HepG2 (cell line): ENCODE data around the gene RPS10. TPM values are rescaled to one million over a fixed set of nuclear protein-coding genes. Genes with fewer than 3 reads are reported as not detected.

ENCODE experiments used
- EHMT2 ChIP-seq: fragments of 200-600 bp; sonication (generic); IDR thresholded peaks from 2 replicates; pipeline ENCODE4 v1.7.0; 2017; ENCODE audit warnings: antibody characterized with exemption, low read depth, low read length, borderline replicate concordance
- GMEB2 ChIP-seq: IDR thresholded peaks from 2 replicates; pipeline ENCODE4 v1.6.1; 2016; ENCODE audit warnings: missing biosample characterization, missing genetic modification reagents, low read depth
- HMGXB3 ChIP-seq: sonication (generic); formaldehyde crosslinking; IDR thresholded peaks from 2 replicates; pipeline ENCODE4 v1.4.0; 2020; ENCODE audit warnings: missing genetic modification reagents, borderline replicate concordance
- MLX ChIP-seq: IDR thresholded peaks from 2 replicates; pipeline ENCODE4 v1.6.1; 2016
- NR2F1 ChIP-seq, 2 experiments: fragments of 450-650 bp in 1 of 2; formaldehyde crosslinking in 1 of 2; IDR thresholded peaks; 2 replicates each; pipeline versions ENCODE4 v1.5.0 to v1.6.1; 2016 to 2020; ENCODE audit warnings: mild to moderate bottlenecking in 1 of 2, missing compliant biosample characterization in 1 of 2, missing genetic modification reagents in 1 of 2, moderate library complexity in 1 of 2
- NR3C1 ChIP-seq: sonication (generic); formaldehyde crosslinking; IDR thresholded peaks from 2 replicates; pipeline ENCODE4 v1.4.0; 2020; ENCODE audit warnings: missing genetic modification reagents
- SMARCE1 ChIP-seq: fragments of 450-650 bp; IDR thresholded peaks from 2 replicates; pipeline ENCODE4 v1.6.1; 2017; ENCODE audit warnings: borderline replicate concordance
- SNAI1 ChIP-seq: sonication (generic); formaldehyde crosslinking; IDR thresholded peaks from 2 replicates; pipeline ENCODE4 v1.5.0; 2020; ENCODE audit warnings: mild to moderate bottlenecking, missing genetic modification reagents, borderline replicate concordance
- SOX6 ChIP-seq, 2 experiments: fragments of 450-650 bp in 1 of 2; sonication (generic) in 1 of 2; formaldehyde crosslinking in 1 of 2; IDR thresholded peaks; 2 replicates each; pipeline versions ENCODE4 v1.4.0 to v1.6.1; 2017 to 2020; ENCODE audit warnings: antibody characterized with exemption in 1 of 2, mild to moderate bottlenecking in 1 of 2, missing genetic modification reagents in 1 of 2
- STAG1 ChIP-seq: sonication (generic); formaldehyde crosslinking; IDR thresholded peaks from 2 replicates; pipeline ENCODE4 v1.4.0; 2020; ENCODE audit warnings: missing genetic modification reagents
- TFDP1 ChIP-seq: IDR thresholded peaks from 2 replicates; pipeline ENCODE4 v1.6.1; 2016; ENCODE audit warnings: missing compliant biosample characterization, missing genetic modification reagents, borderline replicate concordance
- ZBTB25 ChIP-seq: IDR thresholded peaks from 2 replicates; pipeline ENCODE4 v1.6.1; 2018; ENCODE audit warnings: missing genetic modification reagents
- ZKSCAN1 ChIP-seq: fragments of 150-350 bp; IDR thresholded peaks from 2 replicates; pipeline ENCODE4 v1.6.1; 2014; ENCODE audit warnings: low read length
- ZMYM3 ChIP-seq: sonication (generic); formaldehyde crosslinking; IDR thresholded peaks from 2 replicates; pipeline ENCODE4 v1.5.1; 2020; ENCODE audit warnings: mild to moderate bottlenecking, missing genetic modification reagents
- ZNF256 ChIP-seq: sonication (generic); formaldehyde crosslinking; conservative IDR thresholded peaks from 2 replicates; pipeline ENCODE4 v1.4.0; 2020; ENCODE audit warnings: missing genetic modification reagents
- ZNF292 ChIP-seq: sonication (generic); formaldehyde crosslinking; IDR thresholded peaks from 2 replicates; pipeline ENCODE4 v1.8.1; 2022; ENCODE audit warnings: mild to moderate bottlenecking, low read depth, missing genetic modification reagents, borderline replicate concordance
- ZNF431 ChIP-seq: sonication (generic); formaldehyde crosslinking; IDR thresholded peaks from 2 replicates; pipeline ENCODE4 v1.9.0; 2022; ENCODE audit warnings: missing genetic modification reagents, low read depth, mild to moderate bottlenecking, borderline replicate concordance
- ZNF614 ChIP-seq: IDR thresholded peaks from 2 replicates; pipeline ENCODE4 v1.6.1; 2018; ENCODE audit warnings: missing biosample characterization, missing genetic modification reagents, inconsistent platforms, borderline replicate concordance
- ZNF737 ChIP-seq: sonication (generic); formaldehyde crosslinking; IDR thresholded peaks from 2 replicates; pipeline ENCODE4 v1.5.0; 2020; ENCODE audit warnings: missing genetic modification reagents, mild to moderate bottlenecking, borderline replicate concordance
- ZNF776 ChIP-seq: sonication (generic); formaldehyde crosslinking; IDR thresholded peaks from 2 replicates; pipeline ENCODE4 v1.4.0; 2020; ENCODE audit warnings: mild to moderate bottlenecking, missing genetic modification reagents
- polyA plus RNA-seq, 8 experiments: library from polyadenylated mRNA; depleted of rRNA in 3 of 8; stranded (reverse) in 7 of 8; unstranded in 1 of 8; fragments of >200 nt; fragmentation: Illumina TruSeq in 4 of 8; extraction: Trizol in 4 of 8; gene quantifications; 2 replicates each; pipeline versions ENCODE4 v1.2.1 to v1.2.3, GENCODE V29; 2011 to 2016; ENCODE audit warnings: low read depth in 4 of 8, missing spikeins in 1 of 8, mixed read lengths in 1 of 8; ENCODE audit not compliant: insufficient read depth in 1 of 8
- total RNA-seq, 5 experiments: library from RNA; depleted of rRNA; stranded (reverse); fragments of >200 nt; fragmentation: Illumina TruSeq; extraction: Trizol; gene quantifications; 2 replicates each; pipeline ENCODE4 v1.2.3, GENCODE V29; 2016; ENCODE audit warnings: low read depth in 1 of 5

RPS10 gene
- total and polyA plus RNA-seq, 2 of the 13 experiments (the other 11 are each of a cell fraction or from before 2014, with no cell fraction given), result 2,909 to 4,648 TPM

GRCh38 chr6:34392497-34393190 is 33.2 kb downstream of the RPS10 start, which contains the start of gene NUDT3 (continued):
- TF ChIP-seq ZBTB25 (CRISPR knock-in tag), result peak; percentile 89; the same call in 1 of the 2 replicates
- TF ChIP-seq NR2F1 (CRISPR knock-in tag; IDR thresholded peaks at IDR 0.05), result no peak
- TF ChIP-seq ZKSCAN1, result no peak
- peak; percentile 72; the same call in 1 of the 2 replicates for TF ChIP-seq TFDP1 (CRISPR knock-in tag)
- TF ChIP-seq ZMYM3, result peak; percentile 78; the same call in 1 of the 2 replicates
- TF ChIP-seq STAG1, result peak; percentile 81
- no peak for TF ChIP-seq SMARCE1
- peak; percentile 78; the same call in 1 of the 2 replicates for TF ChIP-seq ZNF292 (CRISPR knock-in tag)
- peak; percentile 80; the same call in 1 of the 2 replicates for TF ChIP-seq HMGXB3 (CRISPR knock-in tag)
- no peak; the same call in 1 of the 2 replicates for TF ChIP-seq ZNF256 (CRISPR knock-in tag)
- no peak for TF ChIP-seq NR3C1 (CRISPR knock-in tag)
- peak; percentile 79; the same call in 1 of the 2 replicates for TF ChIP-seq ZNF614 (CRISPR knock-in tag)
- TF ChIP-seq EHMT2, result no peak
- TF ChIP-seq ZNF776 (CRISPR knock-in tag), result no peak; the same call in none of the 2 replicates
- no peak for TF ChIP-seq ZNF737 (CRISPR knock-in tag)
- TF ChIP-seq SOX6 (IDR thresholded peaks at IDR 0.05), result no peak
- peak; percentile 82 for TF ChIP-seq SOX6 (CRISPR knock-in tag; IDR thresholded peaks at IDR 0.05)
- TF ChIP-seq ZNF431 (CRISPR knock-in tag), result peak; percentile 76; the same call in 1 of the 2 replicates
- no peak for TF ChIP-seq GMEB2
- peak; percentile 84; the same call in 1 of the 2 replicates for TF ChIP-seq SNAI1 (CRISPR knock-in tag)
- TF ChIP-seq MLX (CRISPR knock-in tag), result peak; percentile 67
